ENCODE results near the gene ABCC1.
A peak's percentile ranks its signal among the peaks of the same experiment; 100 is the strongest.

ABCC1 gene

DNA sequence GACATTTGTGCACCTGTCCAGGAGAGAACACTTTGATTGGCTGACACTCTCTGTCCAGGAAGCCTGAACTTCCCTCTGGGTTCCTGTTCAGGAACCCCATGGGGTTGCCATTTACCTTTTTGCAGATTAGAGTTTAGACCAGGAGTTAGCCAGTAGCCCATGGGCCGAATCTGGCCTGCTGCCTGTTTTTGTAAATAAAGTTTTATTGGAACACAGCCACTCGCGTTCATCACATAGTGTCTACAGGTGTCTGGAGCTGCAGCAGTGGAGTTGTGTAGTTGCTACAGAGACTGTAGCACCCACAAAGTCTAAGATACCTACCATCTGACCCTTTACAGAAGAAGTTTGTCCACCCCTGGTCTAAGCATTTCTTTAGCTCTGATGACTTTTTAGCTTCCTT is 70.9 kb downstream of the ABCC1 start:
- Histone ChIP-seq H3K27me3 (replicated peaks in 2 of 5; ENCODE audit: control insufficient read depth in 4 of 5, insufficient read depth in 5 of 5, low read length in 4 of 5) (no peaks in the 10 kb centered on the region), H3K9me3 (ENCODE audit: control extremely low read depth in 1 of 5, control insufficient read depth in 4 of 5, insufficient read depth in 2 of 5, low read depth in 1 of 5, low read length in 4 of 5) (no peaks in the 10 kb centered on the region), H3K4me3 (ENCODE audit: control insufficient read depth in 1 of 7, extremely low read depth in 1 of 7, insufficient read depth in 4 of 7, low read depth in 2 of 7, low read length in 6 of 7) (no peak overlapping the region), H3K27ac (ENCODE audit: insufficient read depth in 1 of 2, low read depth in 1 of 2, low read length in 2 of 2, poor library complexity in 1 of 2, severe bottlenecking in 2 of 2) (peak overlapping the region; percentile 1 to 77), H3K4me1 (ENCODE audit: control extremely low read depth in 1 of 4, control insufficient read depth in 4 of 4, insufficient read depth in 4 of 4, low read length in 3 of 4) (peaks cover 5 to 42% (median 30%) of the 10 kb centered on the region in 4 experiments), H3K36me3 (ENCODE audit: control insufficient read depth in 4 of 4, insufficient read depth in 4 of 4, low read length in 3 of 4) (peaks cover 7 to 65% (median 60%) of the 10 kb centered on the region in 4 experiments)
- ChIA-PET POLR2A (interaction anchor here (1.0 to 1.5 kb wide), 4 partner anchors 10 to 101 kb away, joined by 3 to 9 read pairs (median 3); no protein-coding TSS in a partner anchor), CTCF (interaction anchor here (1.0 to 5.3 kb wide), 5 partner anchors 11 to 21 kb away, joined by 3 to 28 read pairs (median 3); no protein-coding TSS in a partner anchor)
- no peak for DNase-seq
- 82% methylated on average over 3 of the region's 3 CpGs for WGBS (ENCODE audit: insufficient coverage)

DNA sequence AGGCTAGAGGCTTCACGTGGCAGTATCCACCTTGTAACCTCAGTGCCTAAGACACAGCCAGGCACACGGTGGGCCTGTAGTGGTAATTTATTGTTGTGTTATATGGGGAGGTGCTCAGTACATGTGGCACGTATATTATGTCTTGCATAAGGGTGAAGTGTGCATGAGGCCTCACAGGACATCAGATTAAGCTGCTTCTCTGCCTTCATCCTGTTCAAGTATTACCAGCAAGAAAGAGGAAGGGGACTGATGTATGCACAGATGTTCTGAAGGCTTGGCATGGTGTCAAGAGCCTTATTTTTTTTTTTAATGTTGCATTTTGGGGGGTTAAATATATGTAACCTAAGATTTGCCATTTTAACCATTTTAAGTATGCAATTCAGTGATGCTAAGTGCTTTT is 71.6 kb downstream of the ABCC1 start:
- Histone ChIP-seq H3K27me3 (replicated peaks in 2 of 5; ENCODE audit: control insufficient read depth in 4 of 5, insufficient read depth in 5 of 5, low read length in 4 of 5) (no peaks in the 10 kb centered on the region), H3K4me1 (ENCODE audit: control extremely low read depth in 1 of 4, control insufficient read depth in 4 of 4, insufficient read depth in 4 of 4, low read length in 3 of 4) (peaks cover 5 to 45% (median 31%) of the 10 kb centered on the region in 4 experiments), H3K36me3 (ENCODE audit: control insufficient read depth in 4 of 4, insufficient read depth in 4 of 4, low read length in 3 of 4) (peaks cover 5 to 65% (median 55%) of the 10 kb centered on the region in 4 experiments), H3K9me3 (ENCODE audit: control extremely low read depth in 1 of 5, control insufficient read depth in 4 of 5, insufficient read depth in 2 of 5, low read depth in 1 of 5, low read length in 4 of 5) (no peaks in the 10 kb centered on the region), H3K27ac (ENCODE audit: insufficient read depth in 1 of 2, low read depth in 1 of 2, low read length in 2 of 2, poor library complexity in 1 of 2, severe bottlenecking in 2 of 2) (peak overlapping the region; percentile 55 to 77), H3K4me3 (ENCODE audit: control insufficient read depth in 1 of 7, extremely low read depth in 1 of 7, insufficient read depth in 4 of 7, low read depth in 2 of 7, low read length in 6 of 7) (peak overlapping the region in 1 of 7 experiments; percentile 11)
- CTCF ChIA-PET: interaction anchor here (1.0 to 5.3 kb wide), 7 partner anchors 11 to 23 kb away, joined by 3 to 28 read pairs (median 3); no protein-coding TSS in a partner anchor
- POLR2A ChIA-PET: interaction anchor here (0.7 to 1.5 kb wide), 4 partner anchors 17 to 100 kb away, joined by 3 to 9 read pairs (median 4); no protein-coding TSS in a partner anchor
- 0% methylated on average over 3 of the region's 3 CpGs for WGBS (ENCODE audit: insufficient coverage)
- DNase-seq: peak; percentile 68 to 96 (median 95)

DNA sequence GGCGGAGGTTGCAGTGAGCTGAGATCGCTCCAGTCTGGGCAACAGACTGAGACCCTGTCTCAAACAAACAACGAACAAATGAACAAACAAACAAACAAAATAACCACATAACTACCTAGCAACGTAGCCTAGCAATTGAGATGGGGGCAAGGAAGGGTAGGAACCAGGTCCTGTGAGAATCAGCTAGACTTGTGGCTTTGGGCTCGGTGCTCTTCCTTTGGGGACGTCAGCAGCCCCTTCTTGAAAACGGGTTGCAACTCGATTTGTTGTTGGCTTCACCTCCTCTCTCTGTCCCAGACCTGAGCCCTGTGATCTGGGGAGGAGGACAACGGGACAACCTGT is 72.2 kb downstream of the ABCC1 start:
- WGBS (ENCODE audit: insufficient coverage): 55% methylated on average over 4 of the region's 9 CpGs
- Histone ChIP-seq H3K4me1 (ENCODE audit: control extremely low read depth in 1 of 4, control insufficient read depth in 4 of 4, insufficient read depth in 4 of 4, low read length in 3 of 4) (peaks cover 5 to 45% (median 32%) of the 10 kb centered on the region in 4 experiments), H3K36me3 (ENCODE audit: control insufficient read depth in 4 of 4, insufficient read depth in 4 of 4, low read length in 3 of 4) (peaks cover 5 to 60% (median 49%) of the 10 kb centered on the region in 4 experiments), H3K9me3 (ENCODE audit: control extremely low read depth in 1 of 5, control insufficient read depth in 4 of 5, insufficient read depth in 2 of 5, low read depth in 1 of 5, low read length in 4 of 5) (no peaks in the 10 kb centered on the region), H3K27ac (ENCODE audit: insufficient read depth in 1 of 2, low read depth in 1 of 2, low read length in 2 of 2, poor library complexity in 1 of 2, severe bottlenecking in 2 of 2) (peak overlapping the region; percentile 55 to 77), H3K4me3 (ENCODE audit: control insufficient read depth in 1 of 7, extremely low read depth in 1 of 7, insufficient read depth in 4 of 7, low read depth in 2 of 7, low read length in 6 of 7) (peak overlapping the region in 1 of 7 experiments; percentile 48), H3K27me3 (replicated peaks in 2 of 5; ENCODE audit: control insufficient read depth in 4 of 5, insufficient read depth in 5 of 5, low read length in 4 of 5) (no peaks in the 10 kb centered on the region)
- ChIA-PET POLR2A (interaction anchor here (1.5 kb wide), 1 partner anchor 23 kb away, joined by 9 read pairs; no protein-coding TSS in a partner anchor), CTCF (interaction anchor here (0.6 to 5.3 kb wide), 12 partner anchors 10 to 147 kb away, joined by 3 to 28 read pairs (median 4); no protein-coding TSS in a partner anchor)
- peak in 2 of 3 donors; percentile 48 to 50 for DNase-seq

DNA sequence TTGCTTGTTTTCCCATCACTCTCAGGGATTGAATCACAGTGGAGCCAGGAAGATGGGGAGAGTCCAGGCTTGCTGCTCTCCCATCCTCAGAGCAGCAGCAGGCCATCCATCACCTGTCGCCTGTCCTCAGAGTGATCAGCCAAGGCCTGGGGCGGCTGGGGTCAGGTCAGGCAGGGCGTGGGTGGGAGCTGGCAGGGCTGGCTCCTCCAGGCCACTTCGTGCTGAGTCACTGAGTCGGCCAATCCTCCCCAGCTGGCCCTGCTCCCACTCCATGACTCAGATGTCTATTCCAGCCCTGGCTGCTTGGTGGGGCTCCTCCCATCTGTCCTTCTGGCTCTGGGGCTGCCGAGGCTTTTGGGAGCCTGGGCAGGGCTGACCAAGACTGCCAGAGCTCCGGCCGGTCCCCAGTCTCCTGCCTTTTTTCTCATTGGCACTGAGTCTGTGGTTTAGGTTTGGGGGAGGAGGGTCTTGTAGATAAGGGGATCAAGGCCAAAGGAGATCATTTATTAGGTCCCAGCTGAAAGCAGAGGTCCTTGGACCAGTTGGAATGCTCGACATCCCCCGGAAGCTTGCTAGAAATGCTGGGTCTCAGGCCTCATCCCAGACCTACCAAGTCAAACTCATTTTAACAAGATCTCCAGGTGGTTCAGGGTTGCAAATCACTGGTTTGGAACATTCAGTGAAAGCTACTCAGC is 72.7 kb downstream of the ABCC1 start:
- H3K27me3 ChIP-seq (replicated peaks in 2 of 5; ENCODE audit: control insufficient read depth in 4 of 5, insufficient read depth in 5 of 5, low read length in 4 of 5): no peaks in the 10 kb centered on the region
- 41% methylated on average over 6 of the region's 10 CpGs for WGBS (ENCODE audit: insufficient coverage)
- ChIA-PET CTCF (interaction anchor here (0.6 to 5.3 kb wide), 13 partner anchors 10 to 148 kb away, joined by 3 to 28 read pairs (median 4); no protein-coding TSS in a partner anchor), POLR2A (interaction anchor here (1.0 to 1.7 kb wide), 2 partner anchors 40 to 98 kb away, joined by 4 read pairs; no protein-coding TSS in a partner anchor)
- no peaks in the 10 kb centered on the region for H3K9me3 ChIP-seq (ENCODE audit: control extremely low read depth in 1 of 5, control insufficient read depth in 4 of 5, insufficient read depth in 2 of 5, low read depth in 1 of 5, low read length in 4 of 5)
- peak; percentile 55 to 89 (median 88) for DNase-seq
- peaks cover 5 to 47% (median 34%) of the 10 kb centered on the region in 4 experiments for H3K4me1 ChIP-seq (ENCODE audit: control extremely low read depth in 1 of 4, control insufficient read depth in 4 of 4, insufficient read depth in 4 of 4, low read length in 3 of 4)
- peak overlapping the region; percentile 55 to 85 for H3K27ac ChIP-seq (ENCODE audit: insufficient read depth in 1 of 2, low read depth in 1 of 2, low read length in 2 of 2, poor library complexity in 1 of 2, severe bottlenecking in 2 of 2)
- H3K4me3 ChIP-seq (ENCODE audit: control insufficient read depth in 1 of 7, extremely low read depth in 1 of 7, insufficient read depth in 4 of 7, low read depth in 2 of 7, low read length in 6 of 7): peak overlapping the region in 3 of 7 experiments; percentile 0 to 48 (median 2)
- H3K36me3 ChIP-seq (ENCODE audit: control insufficient read depth in 4 of 4, insufficient read depth in 4 of 4, low read length in 3 of 4): peaks cover 5 to 62% (median 46%) of the 10 kb centered on the region in 4 experiments

DNA sequence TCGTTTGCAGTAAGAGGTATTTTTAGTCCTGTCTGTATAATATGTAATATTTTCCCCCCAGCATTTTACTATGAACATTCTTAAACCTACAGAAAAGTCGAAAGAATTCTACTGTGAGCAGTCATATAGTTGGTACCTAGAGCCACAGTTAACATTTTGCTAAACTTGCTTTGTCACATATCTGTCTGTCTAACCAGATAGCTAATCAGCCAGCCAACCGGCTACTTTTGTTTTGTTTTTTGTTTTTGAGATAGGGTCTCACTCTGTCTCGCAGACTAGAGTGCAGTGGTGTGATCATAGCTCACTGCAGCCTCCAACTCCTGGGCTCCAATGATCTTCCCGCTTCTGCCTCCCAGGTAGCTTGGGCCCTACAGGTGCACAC is 73.3 kb downstream of the ABCC1 start:
- H3K36me3 ChIP-seq (ENCODE audit: control insufficient read depth in 4 of 4, insufficient read depth in 4 of 4, low read length in 3 of 4): peaks cover 5 to 61% (median 45%) of the 10 kb centered on the region in 4 experiments
- H3K9me3 ChIP-seq (ENCODE audit: control extremely low read depth in 1 of 5, control insufficient read depth in 4 of 5, insufficient read depth in 2 of 5, low read depth in 1 of 5, low read length in 4 of 5): no peaks in the 10 kb centered on the region
- peak in 1 of 3 donors; percentile 30 for DNase-seq
- H3K4me1 ChIP-seq (ENCODE audit: control extremely low read depth in 1 of 4, control insufficient read depth in 4 of 4, insufficient read depth in 4 of 4, low read length in 3 of 4): peaks cover 5 to 50% (median 35%) of the 10 kb centered on the region in 4 experiments
- POLR2A ChIA-PET: interaction anchor here (1.0 to 1.7 kb wide), 2 partner anchors 39 to 98 kb away, joined by 4 read pairs; no protein-coding TSS in a partner anchor
- CTCF ChIA-PET: interaction anchor here (1.0 to 5.3 kb wide), 7 partner anchors 9 to 124 kb away, joined by 3 to 28 read pairs (median 4); no protein-coding TSS in a partner anchor
- WGBS (ENCODE audit: insufficient coverage): 76% methylated on average over 3 of the region's 5 CpGs
- H3K4me3 ChIP-seq (ENCODE audit: control insufficient read depth in 1 of 7, extremely low read depth in 1 of 7, insufficient read depth in 4 of 7, low read depth in 2 of 7, low read length in 6 of 7): peak overlapping the region in 1 of 7 experiments; percentile 0
- H3K27me3 ChIP-seq (replicated peaks in 2 of 5; ENCODE audit: control insufficient read depth in 4 of 5, insufficient read depth in 5 of 5, low read length in 4 of 5): no peaks in the 10 kb centered on the region
- H3K27ac ChIP-seq (ENCODE audit: insufficient read depth in 1 of 2, low read depth in 1 of 2, low read length in 2 of 2, poor library complexity in 1 of 2, severe bottlenecking in 2 of 2): peak overlapping the region; percentile 12 to 85

DNA sequence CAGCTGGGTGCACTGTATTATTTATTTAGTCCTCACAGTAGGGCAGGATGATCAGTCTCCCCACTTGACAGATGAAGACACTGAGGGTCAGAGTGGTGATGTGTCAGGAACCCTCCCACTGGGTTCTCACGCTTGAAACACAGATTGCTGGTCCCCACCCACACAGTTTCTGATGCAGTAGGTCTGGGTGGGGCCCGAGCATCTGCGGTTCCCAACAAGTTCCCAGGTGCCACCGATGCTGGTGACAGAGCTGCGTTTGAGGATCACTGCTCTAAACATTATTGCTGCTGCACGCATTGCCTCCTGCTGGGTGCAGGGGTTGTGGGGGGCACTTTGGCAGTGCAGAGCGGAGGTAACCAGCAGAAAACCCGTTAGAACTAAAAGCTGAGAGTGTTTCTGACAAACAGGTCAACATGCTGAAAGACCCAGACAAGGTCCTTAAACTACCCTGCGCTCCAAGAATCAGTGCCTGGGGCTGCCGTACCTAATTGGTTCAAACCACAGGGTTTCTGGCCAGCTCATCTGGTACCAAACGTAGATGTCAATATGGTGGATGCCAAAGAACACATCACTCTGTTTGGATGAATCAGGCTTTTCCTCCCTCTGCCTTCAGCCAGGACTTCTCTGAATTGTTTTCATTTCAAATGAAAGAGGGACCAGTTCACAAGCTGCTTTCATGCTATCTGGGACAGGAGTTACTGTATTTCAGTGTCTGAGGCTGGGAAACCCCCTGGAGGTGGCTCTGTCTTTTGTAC is 76.0 kb downstream of the ABCC1 start:
- CTCF ChIA-PET: interaction anchor here (1.1 to 2.7 kb wide), 2 partner anchors 11 to 27 kb away, joined by 3 to 9 read pairs; no protein-coding TSS in a partner anchor
- 94% methylated on average over 11 of the region's 11 CpGs for WGBS (ENCODE audit: insufficient coverage)
- peak overlapping the region in 1 of 2 experiments; percentile 36 for H3K27ac ChIP-seq (ENCODE audit: insufficient read depth in 1 of 2, low read depth in 1 of 2, low read length in 2 of 2, poor library complexity in 1 of 2, severe bottlenecking in 2 of 2)
- no peaks in the 10 kb centered on the region for H3K9me3 ChIP-seq (ENCODE audit: control extremely low read depth in 1 of 5, control insufficient read depth in 4 of 5, insufficient read depth in 2 of 5, low read depth in 1 of 5, low read length in 4 of 5)
- H3K27me3 ChIP-seq (replicated peaks in 2 of 5; ENCODE audit: control insufficient read depth in 4 of 5, insufficient read depth in 5 of 5, low read length in 4 of 5): no peaks in the 10 kb centered on the region
- POLR2A ChIA-PET: no interaction called here
- peaks cover 10 to 64% (median 36%) of the 10 kb centered on the region in 4 experiments for H3K36me3 ChIP-seq (ENCODE audit: control insufficient read depth in 4 of 4, insufficient read depth in 4 of 4, low read length in 3 of 4)
- DNase-seq: peak in 2 of 3 donors; percentile 45 to 51
- H3K4me3 ChIP-seq (ENCODE audit: control insufficient read depth in 1 of 7, extremely low read depth in 1 of 7, insufficient read depth in 4 of 7, low read depth in 2 of 7, low read length in 6 of 7): no peak overlapping the region
- H3K4me1 ChIP-seq (ENCODE audit: control extremely low read depth in 1 of 4, control insufficient read depth in 4 of 4, insufficient read depth in 4 of 4, low read length in 3 of 4): peaks cover 5 to 55% (median 35%) of the 10 kb centered on the region in 4 experiments

All from common myeloid progenitor, CD34-positive (primary cell).